ENCODE results near the gene VN1R4. TPM values are rescaled to one million over a fixed set of nuclear protein-coding genes. Genes with fewer than 3 reads are reported as not detected.
"Not testable (repeated sequence)": the region's sequence is repeated elsewhere in the genome, so short reads cannot be mapped to it uniquely, and the experiment has no call there.

VN1R4 gene
- total and polyA plus RNA-seq, 8 donors, result not detected

GRCh38 chr19:53237114-53237777, 30.3 kb downstream of the VN1R4 start:
- peaks cover 0 to 14% (median 3%) of the 10 kb centered on the region in 4 donors for H3K9me3 ChIP-seq
- no peak overlapping the region for H3K4me3 ChIP-seq
- no peak overlapping the region for H3K27ac ChIP-seq
- WGBS, 2 donors, result 82 to 95% methylated on average over 4 of the region's 4 CpGs
- no peak for ATAC-seq
- TF ChIP-seq CTCF (IDR thresholded peaks at IDR 0.05), result no peak
- no peaks in the 10 kb centered on the region for H3K27me3 ChIP-seq
- FAIRE-seq, result no peak
- H3K36me3 ChIP-seq, result peaks cover 0 to 26% (median 19%) of the 10 kb centered on the region in 3 donors
- DNase-seq, result no peak
- intact Hi-C loops (cut with DNase I), result no loop called here
- no peaks in the 10 kb centered on the region for H3K4me1 ChIP-seq

- intact Hi-C loops (cut with DNase I), result no loop called here
- no peaks in the 10 kb centered on the region for H3K27me3 ChIP-seq
- H3K4me1 ChIP-seq, result no peaks in the 10 kb centered on the region
- DNase-seq, result no peak
- no peaks in the 10 kb centered on the region for H3K36me3 ChIP-seq
- no peak for TF ChIP-seq CTCF (IDR thresholded peaks at IDR 0.05)
- H3K9me3 ChIP-seq, result no peaks in the 10 kb centered on the region
- H3K4me3 ChIP-seq, result no peak overlapping the region
- WGBS, 2 donors, result 93 to 94% methylated on average over 15 to 20 of the region's 20 CpGs
- no peak for ATAC-seq
- no peak for FAIRE-seq
- no peak overlapping the region for H3K27ac ChIP-seq
These were observed 42.9 kb downstream of the VN1R4 start for GRCh38 chr19:53224606-53225005.

GRCh38 chr19:53222716-53223115, 44.8 kb downstream of the VN1R4 start:
- H3K4me1 ChIP-seq; intact Hi-C loops (cut with DNase I); H3K27ac ChIP-seq; H3K9me3 ChIP-seq; H3K36me3 ChIP-seq; H3K27me3 ChIP-seq; FAIRE-seq; ATAC-seq; DNase-seq; H3K4me3 ChIP-seq: not testable (repeated sequence)
- 94 to 99% methylated on average over 16 to 27 of the region's 28 CpGs for WGBS, 2 donors

Other genes with a start within 250 kb of the VN1R4 start
- gene ERVV-2, start 223.0 kb downstream of the VN1R4 start, total RNA-seq, result not detected
- gene ERVV-2, start 223.0 kb downstream of the VN1R4 start, polyA plus RNA-seq, result not detected
- 10 to 100 TPM in 4 of 6 donors, 1 to 10 TPM in 2; 6.4 to 18.7 (median 12.5) TPM for gene ZNF160, start 164.3 kb downstream of the VN1R4 start, total RNA-seq
- 10 to 100 TPM; 14.6 to 21.4 TPM for gene ZNF160, start 164.3 kb downstream of the VN1R4 start, polyA plus RNA-seq
- 1 to 10 TPM; 1.9 to 7.9 (median 4.5) TPM for gene ZNF415, start 134.8 kb downstream of the VN1R4 start, total RNA-seq
- gene ZNF415, start 134.8 kb downstream of the VN1R4 start, polyA plus RNA-seq, result 1 to 10 TPM; 5.5 to 6.3 TPM
- gene ZNF347, start 108.7 kb downstream of the VN1R4 start, total RNA-seq, result 1 to 10 TPM; 4.0 to 8.6 (median 5.5) TPM
- gene ZNF347, start 108.7 kb downstream of the VN1R4 start, polyA plus RNA-seq, result 1 to 10 TPM; 2.8 to 2.9 TPM
- 1 to 10 TPM; 1.4 to 4.0 (median 1.5) TPM for gene ZNF665, start 74.4 kb downstream of the VN1R4 start, total RNA-seq
- gene ZNF665, start 74.4 kb downstream of the VN1R4 start, polyA plus RNA-seq, result 1 to 10 TPM; 1.4 to 1.9 TPM
- gene ZNF677, start 12.8 kb downstream of the VN1R4 start, total RNA-seq, result 1 to 10 TPM; 2.6 to 9.7 (median 5.0) TPM
- gene ZNF677, start 12.8 kb downstream of the VN1R4 start, polyA plus RNA-seq, result 1 to 10 TPM; 3.0 to 5.8 TPM
- gene VN1R2, start 9.4 kb downstream of the VN1R4 start, total RNA-seq, result not detected
- not detected for gene VN1R2, start 9.4 kb downstream of the VN1R4 start, polyA plus RNA-seq
- 1 to 10 TPM; 1.8 to 5.4 (median 2.8) TPM for gene ZNF845, start 66.0 kb upstream of the VN1R4 start, total RNA-seq
- 1 to 10 TPM; 1.6 to 1.7 TPM for gene ZNF845, start 66.0 kb upstream of the VN1R4 start, polyA plus RNA-seq
- gene ZNF525, start 98.0 kb upstream of the VN1R4 start, total RNA-seq, result 10 to 100 TPM in 2 of 6 donors, 1 to 10 TPM in 4; 4.7 to 13.7 (median 7.5) TPM
- gene ZNF525, start 98.0 kb upstream of the VN1R4 start, polyA plus RNA-seq, result 1 to 10 TPM; 4.8 to 6.4 TPM
- 10 to 100 TPM in 1 of 6 donors, 1 to 10 TPM in 5; 4.9 to 10.1 (median 6.2) TPM for gene ZNF765, start 127.4 kb upstream of the VN1R4 start, total RNA-seq
- 1 to 10 TPM; 3.5 to 5.1 TPM for gene ZNF765, start 127.4 kb upstream of the VN1R4 start, polyA plus RNA-seq
- gene ZNF761, start 164.3 kb upstream of the VN1R4 start, total RNA-seq, result 1 to 10 TPM; 4.8 to 8.6 (median 5.8) TPM
- 1 to 10 TPM; 7.3 to 7.5 TPM for gene ZNF761, start 164.3 kb upstream of the VN1R4 start, polyA plus RNA-seq
- 1 to 10 TPM; 1.2 to 4.6 (median 2.6) TPM for gene ZNF813, start 200.0 kb upstream of the VN1R4 start, total RNA-seq
- under 1 TPM; 0.68 to 0.94 TPM for gene ZNF813, start 200.0 kb upstream of the VN1R4 start, polyA plus RNA-seq

All from pancreas (tissue), 10 donors.